Progenitor cell of endocrine pancreas (in vitro differentiated cells): ENCODE results near the gene FN1. TPM values are rescaled to one million over a fixed set of nuclear protein-coding genes. Genes with fewer than 3 reads are reported as not detected.

Experiments used
- DNase-seq: peaks from one replicate; pipeline ENCODE4 v3.0.0; 2021; ENCODE audit warnings: low spot score; ENCODE audit not compliant: unreplicated experiment
- H3K27ac Mint-ChIP-seq: 2 replicates; pipeline ENCODE4 v1.8.0; 2021; ENCODE audit warnings: mild to moderate bottlenecking, moderate library complexity, mixed read lengths
- H3K27me3 Mint-ChIP-seq: 2 replicates; pipeline ENCODE4 v1.8.0; 2021; ENCODE audit warnings: mixed read lengths
- H3K36me3 Mint-ChIP-seq: 2 replicates; pipeline ENCODE4 v1.8.0; 2022; ENCODE audit warnings: mixed read lengths; ENCODE audit not compliant: insufficient read depth
- H3K4me1 Mint-ChIP-seq: 2 replicates; pipeline ENCODE4 v1.8.0; 2021; ENCODE audit warnings: low read depth, mixed read lengths
- H3K4me3 Mint-ChIP-seq: 2 replicates; pipeline ENCODE4 v1.8.0; 2021; ENCODE audit warnings: low read depth, mild to moderate bottlenecking, moderate library complexity, mixed read lengths
- H3K9me3 Mint-ChIP-seq: 2 replicates; pipeline ENCODE4 v1.8.0; 2021; ENCODE audit warnings: low read depth, mixed read lengths
- CTCF ChIP-seq: fragments of 200-600 bp; sonication (generic); IDR thresholded peaks from one replicate; pipeline ENCODE4 v1.5.0; 2021; ENCODE audit warnings: antibody characterized with exemption, mild to moderate bottlenecking; ENCODE audit not compliant: unreplicated experiment
- total RNA-seq: library from RNA; stranded (reverse); gene quantifications from 2 replicates; pipeline ENCODE4 v1.2.1, GENCODE V29; 2021

FN1 gene
- total RNA-seq, 1 donor from 2014 or later = 2,744 TPM

- H3K4me1 Mint-ChIP-seq = peaks cover 7% of the 10 kb centered on the region
- H3K27ac Mint-ChIP-seq = no peak overlapping the region
- peaks cover 1% of the 10 kb centered on the region for H3K36me3 Mint-ChIP-seq
- no peaks in the 10 kb centered on the region for H3K27me3 Mint-ChIP-seq
- no peak for DNase-seq
- TF ChIP-seq CTCF = no peak
- peaks cover 7% of the 10 kb centered on the region for H3K9me3 Mint-ChIP-seq
- no peak overlapping the region for H3K4me3 Mint-ChIP-seq
Observed at GRCh38 chr2:215451012-215451756, 15.3 kb upstream of the FN1 start.

GRCh38 chr2:215450188-215451011 is 14.5 kb upstream of the FN1 start:
- Mint-ChIP-seq H3K4me1 (peaks cover 7% of the 10 kb centered on the region), H3K27ac (no peak overlapping the region)

GRCh38 chr2:215447673-215448081 is 11.8 kb upstream of the FN1 start:
- H3K4me3 Mint-ChIP-seq = no peak overlapping the region
- peaks cover 1% of the 10 kb centered on the region for H3K36me3 Mint-ChIP-seq
- TF ChIP-seq CTCF = no peak
- peaks cover 3% of the 10 kb centered on the region for H3K4me1 Mint-ChIP-seq
- H3K27ac Mint-ChIP-seq = no peak overlapping the region
- H3K27me3 Mint-ChIP-seq = no peaks in the 10 kb centered on the region
- peaks cover 10% of the 10 kb centered on the region for H3K9me3 Mint-ChIP-seq
- no peak for DNase-seq

More at GRCh38 chr2:215450188-215451011, 14.5 kb upstream of the FN1 start:
- DNase-seq = no peak
- Mint-ChIP-seq H3K9me3 (peaks cover 7% of the 10 kb centered on the region), H3K27me3 (no peaks in the 10 kb centered on the region), H3K4me3 (no peak overlapping the region), H3K36me3 (peaks cover 1% of the 10 kb centered on the region)
- TF ChIP-seq CTCF = no peak

- Mint-ChIP-seq H3K9me3 (peaks cover 10% of the 10 kb centered on the region), H3K27ac (no peak overlapping the region), H3K4me3 (no peak overlapping the region), H3K4me1 (peaks cover 5% of the 10 kb centered on the region), H3K36me3 (peaks cover 1% of the 10 kb centered on the region), H3K27me3 (no peaks in the 10 kb centered on the region)
- TF ChIP-seq CTCF = no peak
- no peak for DNase-seq
Observed at GRCh38 chr2:215447056-215447455, 11.2 kb upstream of the FN1 start.

- H3K9me3 Mint-ChIP-seq = peaks cover 3% of the 10 kb centered on the region
- no peak overlapping the region for H3K4me3 Mint-ChIP-seq
- H3K36me3 Mint-ChIP-seq = no peaks in the 10 kb centered on the region
- no peak overlapping the region for H3K27ac Mint-ChIP-seq
- no peak for TF ChIP-seq CTCF
- no peaks in the 10 kb centered on the region for H3K27me3 Mint-ChIP-seq
- no peak for DNase-seq
- H3K4me1 Mint-ChIP-seq = peaks cover 29% of the 10 kb centered on the region
Observed at GRCh38 chr2:215442401-215442787, 6.5 kb upstream of the FN1 start.
